NCI-H2171 treated with DMSO at 0.1 percent for 48 hours (cell line): ENCODE results near the gene STRIP2.
"Not testable (repeated sequence)": the region's sequence is repeated elsewhere in the genome, so short reads cannot be mapped to it uniquely, and the experiment has no call there.

Source experiments
- DNase-seq: peaks from one replicate; lab custom pipeline; 2025; lab: John Stamatoyannopoulos, UW

Gene STRIP2

DNA sequence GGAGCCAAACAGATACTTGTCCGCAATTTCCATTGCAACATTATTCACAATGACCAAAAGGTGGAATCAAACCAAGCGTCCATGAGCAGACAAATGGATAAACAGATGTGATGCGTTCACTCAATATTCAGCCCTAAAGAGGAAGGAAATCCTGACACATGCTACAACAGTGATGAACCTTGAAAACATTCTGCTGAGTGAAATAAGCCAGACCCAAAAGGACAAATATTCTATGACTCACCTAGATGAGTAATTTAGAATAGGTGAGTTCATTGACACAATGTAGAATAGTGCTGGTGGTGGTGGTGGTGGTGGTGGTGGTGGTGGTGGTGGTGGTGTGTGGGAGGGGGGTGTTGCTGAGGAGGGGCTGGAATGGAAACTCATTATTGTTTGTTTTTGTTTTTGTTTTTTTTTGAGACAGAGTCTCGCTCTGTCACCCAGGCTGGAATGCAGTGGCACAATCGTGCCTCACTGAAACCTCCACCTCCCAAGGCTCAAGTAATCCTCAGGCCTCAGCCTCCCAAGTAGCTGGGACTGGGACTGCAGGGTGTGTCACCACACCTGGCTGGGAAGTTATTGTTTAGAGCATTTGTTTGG, 96.7 kb downstream of the STRIP2 start:
- no peak for DNase-seq

- no peak for DNase-seq
Observed at GRCh38 chr7:129531721-129532120, 97.5 kb downstream of the STRIP2 start.

GRCh38 chr7:129532375-129532774, 98.1 kb downstream of the STRIP2 start:
- no peak for DNase-seq

DNA sequence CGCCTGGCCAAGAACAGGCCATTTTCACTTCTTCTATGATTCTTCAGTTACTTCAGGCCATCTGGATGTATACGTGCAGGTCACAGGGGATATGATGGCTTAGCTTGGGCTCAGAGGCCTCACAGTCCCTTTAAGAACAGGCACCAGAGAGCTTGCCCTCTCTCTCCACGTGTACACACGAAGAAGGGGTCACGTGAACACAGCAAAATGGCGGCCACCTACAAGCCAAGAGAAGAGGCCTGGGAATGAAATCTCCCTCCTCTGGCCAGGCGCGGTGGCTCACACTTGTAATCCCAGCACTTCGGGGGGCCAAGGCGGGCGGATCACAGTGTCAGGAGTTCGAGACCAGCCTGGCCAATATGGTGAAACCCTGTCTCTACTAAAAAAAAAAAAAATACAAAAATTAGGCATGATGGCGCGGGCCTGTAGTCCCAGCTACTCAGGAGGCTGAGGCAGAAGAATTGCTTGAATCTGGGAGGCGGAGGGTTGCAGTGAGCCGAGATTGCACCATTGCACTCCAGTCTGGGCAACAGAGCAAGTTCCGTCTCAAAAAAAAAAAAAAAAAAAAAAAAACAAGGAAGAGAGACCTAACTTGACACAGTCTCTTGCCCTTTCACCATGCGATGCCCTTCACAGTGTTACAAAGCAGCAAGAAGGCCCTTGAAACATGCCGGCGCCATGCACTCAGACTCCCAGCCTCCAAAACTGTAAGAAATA, 100.5 kb downstream of the STRIP2 start:
- DNase-seq, result not testable (repeated sequence)

DNA sequence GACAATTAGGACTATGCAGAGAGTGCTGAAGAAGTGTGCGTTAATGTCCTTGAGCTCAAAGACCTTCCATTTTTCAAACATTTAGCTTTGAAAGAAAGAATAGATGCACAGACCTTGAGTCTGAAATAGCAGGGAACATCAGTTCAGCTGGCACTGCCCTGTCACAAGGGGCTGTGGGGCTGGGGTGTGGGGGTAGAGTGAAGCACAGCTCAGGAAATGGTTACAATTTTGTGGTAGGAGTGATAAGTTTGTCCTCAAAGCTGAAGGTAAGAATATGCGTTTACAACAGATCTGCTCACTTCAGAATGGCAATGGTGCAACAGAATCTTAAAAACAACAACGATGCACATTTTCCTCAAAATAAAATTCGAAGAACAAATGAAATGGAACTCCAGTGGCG, 101.7 kb downstream of the STRIP2 start:
- no peak for DNase-seq

DNA sequence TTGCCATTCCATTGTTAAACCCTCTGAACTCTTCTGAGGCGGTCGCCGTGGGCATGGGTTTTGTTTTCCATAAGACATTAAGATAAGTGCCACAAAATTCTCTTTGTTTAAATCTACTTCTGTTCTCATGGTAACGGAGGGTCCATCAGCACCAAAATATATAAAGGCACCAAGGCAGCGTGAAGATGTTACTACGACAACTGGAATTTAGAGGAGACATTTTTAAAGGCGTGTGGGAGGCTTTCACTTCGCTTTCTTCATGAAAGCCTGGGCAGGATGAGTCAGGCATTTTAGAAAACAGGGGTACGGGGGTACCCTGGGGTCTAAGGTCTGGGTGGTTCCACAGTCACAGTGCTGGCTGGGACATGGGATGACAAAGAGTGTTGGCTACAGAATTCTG, 102.1 kb downstream of the STRIP2 start:
- no peak for DNase-seq
